ENCODE results near the gene CELSR1. TPM values are rescaled to one million over a fixed set of nuclear protein-coding genes. Genes with fewer than 3 reads are reported as not detected.

Gene CELSR1
- total RNA-seq, 2 donors from 2014 or later, result 1.5 to 6.7 TPM

- no peak for TF ChIP-seq CTCF (IDR thresholded peaks at IDR 0.05)
- Histone ChIP-seq H3K4me3 (no peak overlapping the region), H3K27me3 (replicated peaks; ENCODE audit: insufficient read depth) (no peaks in the 10 kb centered on the region), H3K9me3 (no peaks in the 10 kb centered on the region), H3K4me1 (ENCODE audit: control insufficient read depth in 1 of 2, low read depth in 2 of 2) (no peaks in the 10 kb centered on the region), H3K36me3 (no peaks in the 10 kb centered on the region), H3K27ac (no peak overlapping the region)
- no peak for ATAC-seq (ENCODE audit: insufficient number of reproducible peaks, low FRiP score, low read depth)
- DNase-seq (ENCODE audit: low spot score), result no peak
Measured at GRCh38 chr22:46437671-46438440, 99.6 kb downstream of the CELSR1 start.

GRCh38 chr22:46436595-46437175 is 100.7 kb downstream of the CELSR1 start:
- H3K4me3 ChIP-seq, result no peak overlapping the region
- H3K4me1 ChIP-seq (ENCODE audit: control insufficient read depth in 1 of 2, low read depth in 2 of 2), result no peaks in the 10 kb centered on the region
- DNase-seq (ENCODE audit: low spot score), result no peak
- no peak for ATAC-seq (ENCODE audit: insufficient number of reproducible peaks, low FRiP score, low read depth)
- no peaks in the 10 kb centered on the region for H3K36me3 ChIP-seq
- H3K27me3 ChIP-seq (replicated peaks; ENCODE audit: insufficient read depth), result no peaks in the 10 kb centered on the region
- TF ChIP-seq CTCF (IDR thresholded peaks at IDR 0.05), result no peak
- H3K9me3 ChIP-seq, result no peaks in the 10 kb centered on the region
- no peak overlapping the region for H3K27ac ChIP-seq

- ATAC-seq (ENCODE audit: insufficient number of reproducible peaks, low FRiP score, low read depth) (no peak), DNase-seq (ENCODE audit: low spot score) (no peak)
- Histone ChIP-seq H3K36me3 (no peaks in the 10 kb centered on the region), H3K4me1 (ENCODE audit: control insufficient read depth in 1 of 2, low read depth in 2 of 2) (no peaks in the 10 kb centered on the region), H3K27me3 (replicated peaks; ENCODE audit: insufficient read depth) (no peaks in the 10 kb centered on the region), H3K27ac (no peak overlapping the region), H3K9me3 (no peaks in the 10 kb centered on the region), H3K4me3 (no peak overlapping the region)
- TF ChIP-seq CTCF (IDR thresholded peaks at IDR 0.05), result no peak
Measured at GRCh38 chr22:46433318-46433717, 104.1 kb downstream of the CELSR1 start.

GRCh38 chr22:46432164-46433068 is 105.0 kb downstream of the CELSR1 start:
- ATAC-seq (ENCODE audit: insufficient number of reproducible peaks, low FRiP score, low read depth) (no peak), DNase-seq (ENCODE audit: low spot score) (no peak)
- Histone ChIP-seq H3K9me3 (no peaks in the 10 kb centered on the region), H3K27me3 (replicated peaks; ENCODE audit: insufficient read depth) (no peaks in the 10 kb centered on the region), H3K27ac (no peak overlapping the region), H3K4me3 (peak overlapping the region; percentile 57), H3K36me3 (no peaks in the 10 kb centered on the region), H3K4me1 (ENCODE audit: control insufficient read depth in 1 of 2, low read depth in 2 of 2) (no peaks in the 10 kb centered on the region)
- no peak for TF ChIP-seq CTCF (IDR thresholded peaks at IDR 0.05)

Measured in thoracic aorta (tissue), 2 donors.